Ovary (tissue), 9 donors: ENCODE data around the gene CUBN. TPM values are rescaled to one million over a fixed set of nuclear protein-coding genes. Genes with fewer than 3 reads are reported as not detected.

ENCODE experiments used
- DNase-seq, 5 donors: peaks; one replicate each; pipeline ENCODE4 v3.0.0-alpha.2; 2019 to 2020
- H3K27ac ChIP-seq, 2 donors: fragments of 200-600 bp; one replicate each; pipeline versions ENCODE4 v1.5.1 to v1.8.0; 2019 to 2022
- H3K27me3 ChIP-seq: fragments of 200-600 bp; one replicate; pipeline ENCODE4 v1.8.0; 2022
- H3K36me3 ChIP-seq: fragments of 200-600 bp; sonication (generic); one replicate; pipeline ENCODE4 v1.5.1; 2019
- H3K4me1 ChIP-seq: one replicate; pipeline ENCODE4 v1.8.1; 2013; ENCODE audit warnings: mild to moderate bottlenecking, moderate library complexity; ENCODE audit not compliant: insufficient read depth
- H3K4me3 ChIP-seq: fragments of 200-600 bp; sonication (generic); one replicate; pipeline ENCODE4 v1.5.1; 2017
- H3K9me3 ChIP-seq, 2 donors: fragments of 200-600 bp in 1 of 2; sonication (generic) in 1 of 2; one replicate each; pipeline versions ENCODE4 v1.5.1 to v1.8.1; 2013 to 2019; ENCODE audit warnings: mild to moderate bottlenecking in 1 of 2, moderate library complexity in 1 of 2
- EP300 ChIP-seq: sonication (generic); formaldehyde crosslinking; IDR thresholded peaks from one replicate; pipeline ENCODE4 v1.6.1; 2017; ENCODE audit warnings: antibody characterized with exemption
- POLR2A ChIP-seq: fragments of 450-650 bp; IDR thresholded peaks from one replicate; pipeline ENCODE4 v1.6.1; 2017; ENCODE audit warnings: antibody characterized with exemption, mild to moderate bottlenecking, moderate library complexity
- WGBS, 3 donors: extraction: QIAGEN DNeasy Blood & Tissue Kit in 1 of 3; methylation state at CpG; one replicate each; pipeline versions ENCODE4 v1.1.5 to v1.1.7; 2013 to 2017; 5-methylcytosine and 5-hydroxymethylcytosine counted together
- intact Hi-C, 4 donors: fragments of 100-400 bp; cut with DNase I; formaldehyde crosslinking; loops; one replicate each; pipeline versions ENCODE4 v1.11.0 to v1.15.1; 2022 to 2023
- polyA plus RNA-seq, 2 donors: library from polyadenylated mRNA; stranded (reverse); fragments of 200-250 nt in 1 of 2; fragments of 350-450 nt in 1 of 2; fragmentation: Illumina TruSeq in 1 of 2; extraction: RNeasy Lipid Tissue Mini Kit (QIAGEN cat#74804) in 1 of 2; gene quantifications; one replicate each; pipeline ENCODE4 v1.2.3, GENCODE V29; 2013 to 2014
- total RNA-seq, 7 donors: library from RNA; depleted of rRNA in 2 of 7; stranded (reverse); fragments of >200 nt in 2 of 7; fragmentation: NEBNext Ultra II Directional in 3 of 7; extraction: Animal tissue kit (Norgen Biotek cat#: 25700) in 3 of 7; gene quantifications; one replicate each; pipeline versions ENCODE4 v1.1.0 to v1.2.4, GENCODE V29; 2016 to 2023
- TF ChIP-seq, protein P1 (sequence below), 3 donors: fragments of 450-650 bp in 2 of 3; fragments of 200-600 bp in 1 of 3; IDR thresholded peaks; one replicate each; pipeline versions ENCODE4 v1.5.1 to v1.8.0; 2016 to 2022; ENCODE audit warnings: antibody characterized with exemption in 3 of 3, mild to moderate bottlenecking in 1 of 3
- donor health status: DM: no; HTN: no; CAD: no; lungs with moderate emphysema.
- donor health status: DM: no; HTN: no; CAD: no.
- donor health status: Bipolar disorder and iron deficiency.
- donor health status: DM: yes; HTN: yes; CAD: no.
- donor health status: DM: no; HTN: no; CAD: no.
- donor health status: DM: yes; HTN: yes; CAD: no.

Gene CUBN
- total and polyA plus RNA-seq, 9 donors = 1.9 to 5.8 (median 4.0) TPM

DNA sequence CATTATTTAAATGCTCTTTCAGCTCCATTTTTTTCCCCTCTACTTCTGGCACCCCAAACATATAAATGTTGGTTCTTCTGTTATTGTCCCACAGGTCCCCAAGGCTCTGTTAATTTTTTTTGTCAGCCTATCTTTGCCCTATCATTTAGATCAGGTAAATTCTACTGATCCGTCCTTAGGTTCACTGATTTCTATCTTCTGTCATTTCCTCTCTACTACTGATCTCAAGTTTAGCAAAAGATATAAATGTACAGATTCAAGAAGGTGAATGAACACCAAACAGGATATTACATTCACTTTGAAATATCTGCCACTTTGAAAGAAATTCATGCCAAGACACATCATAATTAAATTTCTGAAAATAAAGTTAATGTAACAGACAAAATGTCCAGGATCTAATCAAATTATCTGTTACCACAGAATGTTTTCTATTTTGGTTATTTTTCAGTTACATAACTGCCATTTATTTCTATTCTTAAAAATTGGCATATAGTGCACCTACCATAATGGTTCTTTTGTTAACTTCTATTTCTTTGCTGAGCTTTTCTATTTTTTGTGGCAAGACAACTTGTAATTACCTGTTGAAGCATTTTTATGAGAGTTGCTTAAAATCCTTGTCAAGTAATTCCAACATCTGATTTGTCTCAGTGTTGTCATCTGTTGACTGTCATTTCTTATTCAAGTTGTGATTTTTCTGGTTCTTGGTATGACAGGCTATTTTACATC lies 12.1 kb upstream of the CUBN start:
- DNase-seq = no peak
- Histone ChIP-seq H3K27me3 (no peaks in the 10 kb centered on the region), H3K27ac (no peak overlapping the region), H3K4me1 (no peaks in the 10 kb centered on the region), H3K36me3 (no peaks in the 10 kb centered on the region), H3K4me3 (no peak overlapping the region), H3K9me3 (no peaks in the 10 kb centered on the region)
- TF ChIP-seq, protein P1, sequence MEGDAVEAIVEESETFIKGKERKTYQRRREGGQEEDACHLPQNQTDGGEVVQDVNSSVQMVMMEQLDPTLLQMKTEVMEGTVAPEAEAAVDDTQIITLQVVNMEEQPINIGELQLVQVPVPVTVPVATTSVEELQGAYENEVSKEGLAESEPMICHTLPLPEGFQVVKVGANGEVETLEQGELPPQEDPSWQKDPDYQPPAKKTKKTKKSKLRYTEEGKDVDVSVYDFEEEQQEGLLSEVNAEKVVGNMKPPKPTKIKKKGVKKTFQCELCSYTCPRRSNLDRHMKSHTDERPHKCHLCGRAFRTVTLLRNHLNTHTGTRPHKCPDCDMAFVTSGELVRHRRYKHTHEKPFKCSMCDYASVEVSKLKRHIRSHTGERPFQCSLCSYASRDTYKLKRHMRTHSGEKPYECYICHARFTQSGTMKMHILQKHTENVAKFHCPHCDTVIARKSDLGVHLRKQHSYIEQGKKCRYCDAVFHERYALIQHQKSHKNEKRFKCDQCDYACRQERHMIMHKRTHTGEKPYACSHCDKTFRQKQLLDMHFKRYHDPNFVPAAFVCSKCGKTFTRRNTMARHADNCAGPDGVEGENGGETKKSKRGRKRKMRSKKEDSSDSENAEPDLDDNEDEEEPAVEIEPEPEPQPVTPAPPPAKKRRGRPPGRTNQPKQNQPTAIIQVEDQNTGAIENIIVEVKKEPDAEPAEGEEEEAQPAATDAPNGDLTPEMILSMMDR (IDR thresholded peaks at IDR 0.05) = no peak
- no peak for TF ChIP-seq POLR2A
- TF ChIP-seq EP300 = no peak
- 92 to 95% (median 94%) methylated on average over 1 of the region's 1 CpG for WGBS, 3 donors
- intact Hi-C loops = no loop called here

- H3K36me3 ChIP-seq = no peaks in the 10 kb centered on the region
Measured at GRCh38 chr10:17140386-17140761, 10.8 kb upstream of the CUBN start.

DNA sequence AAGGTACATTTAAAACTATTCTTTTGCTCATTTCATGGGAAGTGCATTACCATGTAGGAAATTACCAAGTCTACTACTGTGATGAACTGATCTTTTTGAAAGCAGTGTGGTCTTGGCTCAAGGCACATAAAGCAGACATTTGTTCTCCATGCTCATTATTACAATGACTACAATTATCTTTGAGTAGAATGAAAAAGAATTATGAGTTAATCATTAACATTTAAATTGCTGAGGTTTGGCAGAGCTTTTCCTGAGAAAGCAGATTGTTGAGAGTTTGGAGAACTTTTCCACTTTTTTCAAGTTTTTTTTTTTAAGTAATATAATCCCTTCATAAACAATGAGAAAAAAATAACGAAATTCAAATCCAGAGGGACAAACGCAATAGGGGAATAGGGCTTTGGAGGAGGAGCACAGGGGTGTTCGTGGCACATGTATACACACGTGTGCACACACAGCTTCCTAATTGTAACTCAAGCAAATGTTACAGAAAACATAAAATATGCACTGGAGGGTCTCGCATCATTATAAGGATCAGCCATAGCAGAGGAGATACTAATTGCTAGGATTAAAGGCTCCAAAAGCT lies 8.9 kb upstream of the CUBN start:
- intact Hi-C loops = no loop called here

More at GRCh38 chr10:17140386-17140761, 10.8 kb upstream of the CUBN start:
- no peaks in the 10 kb centered on the region for H3K9me3 ChIP-seq
- TF ChIP-seq, protein P1 (IDR thresholded peaks at IDR 0.05) = no peak
- no peak for TF ChIP-seq EP300
- no peak for TF ChIP-seq POLR2A
- intact Hi-C loops = no loop called here
- H3K4me3 ChIP-seq = no peak overlapping the region
- no peaks in the 10 kb centered on the region for H3K27me3 ChIP-seq
- DNase-seq = no peak
- no peak overlapping the region for H3K27ac ChIP-seq
- H3K4me1 ChIP-seq = no peaks in the 10 kb centered on the region

GRCh38 chr10:17134737-17135260 lies 5.2 kb upstream of the CUBN start:
- Histone ChIP-seq H3K9me3 (no peaks in the 10 kb centered on the region), H3K4me3 (no peak overlapping the region), H3K4me1 (no peaks in the 10 kb centered on the region), H3K36me3 (no peaks in the 10 kb centered on the region), H3K27me3 (no peaks in the 10 kb centered on the region), H3K27ac (no peak overlapping the region)
- TF ChIP-seq, protein P1 (IDR thresholded peaks at IDR 0.05) = no peak
- TF ChIP-seq EP300 = no peak
- TF ChIP-seq POLR2A = no peak
- intact Hi-C loops = no loop called here
- no peak for DNase-seq

More for the DNA sequence above, 8.9 kb upstream of the CUBN start:
- Histone ChIP-seq H3K4me3 (no peak overlapping the region), H3K4me1 (no peaks in the 10 kb centered on the region), H3K9me3 (no peaks in the 10 kb centered on the region), H3K27me3 (no peaks in the 10 kb centered on the region), H3K27ac (no peak overlapping the region), H3K36me3 (no peaks in the 10 kb centered on the region)
- DNase-seq = no peak
- WGBS, 3 donors = 20 to 32% (median 25%) methylated on average over 5 of the region's 5 CpGs
- TF ChIP-seq, protein P1 (IDR thresholded peaks at IDR 0.05) = no peak
- TF ChIP-seq POLR2A (no peak), EP300 (no peak)
